Activated B cell treated with CpG ODN at 0.5 μM for 24 hours (primary cell): ENCODE measurements around the gene LCMT1. TPM values are rescaled to one million over a fixed set of nuclear protein-coding genes. Genes with fewer than 3 reads are reported as not detected.

Source experiments
- ATAC-seq: fragments of 200-7000 bp; cut with Tn5 transposase; one replicate; pipeline ENCODE4 v1.10.0; 2021; ENCODE audit warnings: low read depth, mild to moderate bottlenecking, moderate library complexity
- CTCF ChIA-PET: fragments of 350-600 bp; sonication (Branson Sonifier 250); formaldehyde crosslinking; loops from one replicate; lab custom pipeline; 2021; ENCODE audit warnings: antibody characterized with exemption; lab: Charles Lee
- POLR2A ChIA-PET: fragments of 350-600 bp; sonication (Branson Sonifier 250); formaldehyde crosslinking; loops from one replicate; lab custom pipeline; 2021; ENCODE audit warnings: antibody characterized with exemption; lab: Charles Lee
- DNase-seq: peaks from one replicate; pipeline ENCODE4 v3.0.0; 2022
- H3K27ac Mint-ChIP-seq: one replicate; pipeline ENCODE4 v1.8.0; 2020; ENCODE audit warnings: mixed read lengths
- H3K27me3 Mint-ChIP-seq: one replicate; pipeline ENCODE4 v1.8.0; 2021; ENCODE audit warnings: mixed read lengths
- H3K36me3 Mint-ChIP-seq: one replicate; pipeline ENCODE4 v1.8.0; 2021; ENCODE audit warnings: low read depth, mixed read lengths
- H3K4me1 Mint-ChIP-seq: one replicate; pipeline ENCODE4 v1.8.0; 2021; ENCODE audit warnings: mixed read lengths
- H3K4me3 Mint-ChIP-seq: one replicate; pipeline ENCODE4 v1.8.0; 2020; ENCODE audit warnings: mild to moderate bottlenecking, mixed read lengths
- H3K9me3 Mint-ChIP-seq: one replicate; pipeline ENCODE4 v1.8.0; 2020; ENCODE audit warnings: mixed read lengths
- intact Hi-C: fragments of 100-400 bp; cut with micrococcal nuclease; formaldehyde crosslinking; loops from one replicate; pipeline ENCODE4 v1.15.1; 2024
- total RNA-seq: library from RNA; stranded (reverse); gene quantifications from 2 replicates; pipeline ENCODE4 v1.2.3, GENCODE V29; 2022
- TF ChIP-seq, protein P1 (sequence below): fragments of 200-600 bp; IDR thresholded peaks from one replicate; pipeline ENCODE4 v1.8.0; 2022; ENCODE audit warnings: antibody characterized with exemption, mild to moderate bottlenecking

Gene LCMT1
- total RNA-seq, 1 donor from 2014 or later: 33.6 TPM

DNA sequence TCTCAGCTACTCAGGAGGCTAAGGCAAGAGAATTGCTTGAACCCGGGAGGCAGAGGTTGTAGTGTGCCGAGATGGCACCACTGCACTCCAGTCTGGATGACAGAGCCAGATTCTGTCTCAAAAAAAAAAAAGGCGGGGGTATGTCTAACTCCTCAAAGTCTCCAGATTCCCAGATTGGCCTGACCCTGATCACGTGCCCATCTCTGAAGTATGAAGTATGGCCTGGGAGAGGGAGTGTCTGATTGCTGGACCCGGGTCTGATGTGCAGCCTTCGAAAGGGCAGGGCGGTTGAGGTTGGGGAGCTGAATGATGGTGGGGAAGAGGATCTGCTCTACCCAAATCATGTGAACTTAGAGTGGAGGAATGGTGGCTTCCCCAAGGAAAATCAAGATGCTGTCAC lies 87.9 kb downstream of the LCMT1 start:
- Mint-ChIP-seq H3K27me3 (no peaks in the 10 kb centered on the region), H3K4me3 (no peak overlapping the region), H3K4me1 (no peaks in the 10 kb centered on the region), H3K27ac (no peak overlapping the region), H3K9me3 (no peaks in the 10 kb centered on the region), H3K36me3 (no peaks in the 10 kb centered on the region)
- ATAC-seq (no peak), DNase-seq (no peak)
- intact Hi-C loops: no loop called here
- ChIA-PET CTCF (no interaction called here), POLR2A (no interaction called here)
- TF ChIP-seq, protein P1, sequence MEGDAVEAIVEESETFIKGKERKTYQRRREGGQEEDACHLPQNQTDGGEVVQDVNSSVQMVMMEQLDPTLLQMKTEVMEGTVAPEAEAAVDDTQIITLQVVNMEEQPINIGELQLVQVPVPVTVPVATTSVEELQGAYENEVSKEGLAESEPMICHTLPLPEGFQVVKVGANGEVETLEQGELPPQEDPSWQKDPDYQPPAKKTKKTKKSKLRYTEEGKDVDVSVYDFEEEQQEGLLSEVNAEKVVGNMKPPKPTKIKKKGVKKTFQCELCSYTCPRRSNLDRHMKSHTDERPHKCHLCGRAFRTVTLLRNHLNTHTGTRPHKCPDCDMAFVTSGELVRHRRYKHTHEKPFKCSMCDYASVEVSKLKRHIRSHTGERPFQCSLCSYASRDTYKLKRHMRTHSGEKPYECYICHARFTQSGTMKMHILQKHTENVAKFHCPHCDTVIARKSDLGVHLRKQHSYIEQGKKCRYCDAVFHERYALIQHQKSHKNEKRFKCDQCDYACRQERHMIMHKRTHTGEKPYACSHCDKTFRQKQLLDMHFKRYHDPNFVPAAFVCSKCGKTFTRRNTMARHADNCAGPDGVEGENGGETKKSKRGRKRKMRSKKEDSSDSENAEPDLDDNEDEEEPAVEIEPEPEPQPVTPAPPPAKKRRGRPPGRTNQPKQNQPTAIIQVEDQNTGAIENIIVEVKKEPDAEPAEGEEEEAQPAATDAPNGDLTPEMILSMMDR: no peak

DNA sequence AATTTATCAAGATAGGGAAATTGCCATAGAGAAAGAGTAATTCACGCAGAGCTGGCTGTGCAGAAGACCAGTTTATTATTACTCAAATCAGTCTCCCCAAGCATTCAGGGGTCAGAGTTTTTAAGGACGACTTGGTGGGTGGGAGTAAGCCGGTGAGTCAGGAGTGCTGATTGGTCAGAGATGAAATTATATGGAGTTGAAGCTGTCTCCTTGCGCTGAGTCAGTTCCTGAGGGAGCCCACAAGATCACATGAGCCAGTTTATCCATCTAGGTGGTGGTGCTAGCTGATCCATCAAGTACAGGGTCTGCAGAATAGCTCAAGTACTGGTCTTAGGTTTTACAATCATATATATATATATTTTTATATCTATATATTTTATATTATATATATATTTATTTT lies 99.2 kb downstream of the LCMT1 start:
- Mint-ChIP-seq H3K36me3 (no peaks in the 10 kb centered on the region), H3K27me3 (peaks cover 3% of the 10 kb centered on the region), H3K9me3 (no peaks in the 10 kb centered on the region), H3K27ac (no peak overlapping the region), H3K4me3 (no peak overlapping the region), H3K4me1 (no peaks in the 10 kb centered on the region)
- ChIA-PET POLR2A (no interaction called here), CTCF (no interaction called here)
- DNase-seq: no peak
- no peak for ATAC-seq
- intact Hi-C loops: no loop called here
- TF ChIP-seq, protein P1: no peak

GRCh38 chr16:25212636-25213035 lies 101.1 kb downstream of the LCMT1 start:
- ATAC-seq (no peak), DNase-seq (no peak)
- H3K36me3 Mint-ChIP-seq: no peaks in the 10 kb centered on the region
- ChIA-PET CTCF (no interaction called here), POLR2A (no interaction called here)
- peaks cover 4% of the 10 kb centered on the region for H3K27me3 Mint-ChIP-seq
- TF ChIP-seq, protein P1: no peak
- H3K4me3 Mint-ChIP-seq: no peak overlapping the region
- no peaks in the 10 kb centered on the region for H3K4me1 Mint-ChIP-seq
- H3K9me3 Mint-ChIP-seq: no peaks in the 10 kb centered on the region
- no peak overlapping the region for H3K27ac Mint-ChIP-seq
- intact Hi-C loops: no loop called here

- no peaks in the 10 kb centered on the region for H3K36me3 Mint-ChIP-seq
- CTCF ChIA-PET: interaction anchor here (1.0 kb wide), 2 partner anchors 12 to 18 kb away, joined by 3 to 5 read pairs; no protein-coding TSS in a partner anchor
- H3K4me1 Mint-ChIP-seq: no peaks in the 10 kb centered on the region
- TF ChIP-seq, protein P1: no peak
- ATAC-seq (no peak), DNase-seq (no peak)
- POLR2A ChIA-PET: no interaction called here
- no peak overlapping the region for H3K4me3 Mint-ChIP-seq
- no peaks in the 10 kb centered on the region for H3K9me3 Mint-ChIP-seq
- H3K27me3 Mint-ChIP-seq: peaks cover 9% of the 10 kb centered on the region
- intact Hi-C loops: no loop called here
- no peak overlapping the region for H3K27ac Mint-ChIP-seq
Observed at GRCh38 chr16:25213709-25214397, 102.3 kb downstream of the LCMT1 start.

- Mint-ChIP-seq H3K36me3 (no peaks in the 10 kb centered on the region), H3K27ac (no peak overlapping the region), H3K4me3 (no peak overlapping the region), H3K27me3 (peaks cover 6% of the 10 kb centered on the region), H3K9me3 (no peaks in the 10 kb centered on the region), H3K4me1 (no peaks in the 10 kb centered on the region)
- ATAC-seq (no peak), DNase-seq (no peak)
- intact Hi-C loops: no loop called here
- TF ChIP-seq, protein P1: no peak
- ChIA-PET POLR2A (no interaction called here), CTCF (no interaction called here)
Observed at GRCh38 chr16:25217112-25217511, 105.6 kb downstream of the LCMT1 start.
